Neuronal stem cell (in vitro differentiated cells): ENCODE results near the gene FAM168B.

Experiments used
- DNase-seq: peaks from one replicate; pipeline ENCODE4 v3.0.0-alpha.2; 2013; ENCODE audit warnings: low spot score
- H2AFZ ChIP-seq: one replicate; pipeline ENCODE4 v1.6.1; 2013; ENCODE audit warnings: mild to moderate bottlenecking, low read length, inconsistent platforms
- H2AK5ac ChIP-seq: 2 replicates; pipeline ENCODE4 v1.6.1; 2013; ENCODE audit warnings: low read depth, mild to moderate bottlenecking, inconsistent platforms, low read length, moderate library complexity, mixed read lengths
- H2BK120ac ChIP-seq: 2 replicates; pipeline ENCODE4 v1.6.1; 2013; ENCODE audit warnings: low read depth, mild to moderate bottlenecking, inconsistent platforms, low read length, moderate library complexity, mixed read lengths
- H2BK12ac ChIP-seq: one replicate; pipeline ENCODE4 v1.6.1; 2013; ENCODE audit warnings: low read length, inconsistent platforms
- H2BK15ac ChIP-seq: 2 replicates; pipeline ENCODE4 v1.6.1; 2013; ENCODE audit warnings: mild to moderate bottlenecking, low read length, inconsistent platforms, mixed read lengths
- H2BK5ac ChIP-seq: one replicate; pipeline ENCODE4 v1.6.1; 2013; ENCODE audit warnings: inconsistent platforms, mild to moderate bottlenecking, low read length, moderate library complexity
- H3K14ac ChIP-seq: one replicate; pipeline ENCODE4 v1.6.1; 2013; ENCODE audit warnings: low read length, inconsistent platforms
- H3K18ac ChIP-seq: 2 replicates; pipeline ENCODE4 v1.6.1; 2013; ENCODE audit warnings: low read length, inconsistent platforms
- H3K23ac ChIP-seq: 2 replicates; pipeline ENCODE4 v1.6.1; 2013; ENCODE audit warnings: low read depth, mild to moderate bottlenecking, mixed read lengths, low read length, inconsistent platforms; ENCODE audit not compliant: poor library complexity
- H3K27ac ChIP-seq: replicated peaks from 3 replicates; pipeline ENCODE4 v1.5.1; 2013; ENCODE audit warnings: low read length, inconsistent platforms
- H3K27me3 ChIP-seq, 3 experiments: 2 replicates each; pipeline ENCODE4 v1.6.1; 2013; ENCODE audit warnings: low read length in 3 of 3, mild to moderate bottlenecking in 2 of 3, inconsistent platforms in 1 of 3, low read depth in 1 of 3, mixed read lengths in 1 of 3, moderate library complexity in 1 of 3; ENCODE audit not compliant: control insufficient read depth in 3 of 3, insufficient read depth in 3 of 3
- H3K36me3 ChIP-seq, 2 donors: replicated peaks in 1 of 2; 2 replicates each; pipeline ENCODE4 v1.6.1; 2013; ENCODE audit warnings: low read length in 2 of 2; ENCODE audit not compliant: control insufficient read depth in 2 of 2, insufficient read depth in 2 of 2
- H3K4ac ChIP-seq: 2 replicates; pipeline ENCODE4 v1.6.1; 2013; ENCODE audit warnings: inconsistent platforms, mild to moderate bottlenecking, low read length, moderate library complexity
- H3K4me1 ChIP-seq, 2 donors: 1 replicate in 1 of 2; 2 replicates in 1 of 2; pipeline ENCODE4 v1.6.1; 2013; ENCODE audit warnings: low read length in 2 of 2, low read depth in 1 of 2; ENCODE audit not compliant: control insufficient read depth in 2 of 2, insufficient read depth in 1 of 2
- H3K4me2 ChIP-seq: one replicate; pipeline ENCODE4 v1.6.1; 2013; ENCODE audit warnings: mild to moderate bottlenecking, low read length, inconsistent platforms; ENCODE audit not compliant: insufficient read depth, poor library complexity, severe bottlenecking
- H3K4me3 ChIP-seq, 2 donors: 2 replicates each; pipeline ENCODE4 v1.5.1; 2013; ENCODE audit warnings: low read length in 2 of 2, mild to moderate bottlenecking in 2 of 2, inconsistent platforms in 1 of 2, moderate library complexity in 1 of 2
- H3K79me1 ChIP-seq: one replicate; pipeline ENCODE4 v1.6.1; 2013; ENCODE audit warnings: low read depth, mild to moderate bottlenecking, inconsistent platforms, low read length, moderate library complexity
- H3K9ac ChIP-seq: one replicate; pipeline ENCODE4 v1.6.1; 2013; ENCODE audit warnings: mild to moderate bottlenecking, low read depth, low read length, inconsistent platforms; ENCODE audit not compliant: poor library complexity
- H3K9me3 ChIP-seq, 2 donors: replicated peaks in 1 of 2; 2 replicates each; pipeline versions ENCODE3 to v1.6.1; 2013; ENCODE audit warnings: low read length in 2 of 2, mild to moderate bottlenecking in 2 of 2, inconsistent platforms in 1 of 2, low read depth in 1 of 2, mixed read lengths in 1 of 2, moderate library complexity in 1 of 2; ENCODE audit not compliant: control insufficient read depth in 2 of 2, insufficient read depth in 1 of 2
- H4K8ac ChIP-seq: one replicate; pipeline ENCODE4 v1.6.1; 2013; ENCODE audit warnings: low read depth, mild to moderate bottlenecking, inconsistent platforms, low read length, moderate library complexity
- H4K91ac ChIP-seq: one replicate; pipeline ENCODE4 v1.6.1; 2013; ENCODE audit warnings: low read length, low read depth, mild to moderate bottlenecking, inconsistent platforms; ENCODE audit not compliant: poor library complexity
- WGBS, 2 donors: extraction: QIAGEN DNeasy Blood & Tissue Kit; methylation state at CpG; one replicate each; pipeline ENCODE4 v1.1.7; 2013; ENCODE audit warnings: missing lambda C conversion rate in 2 of 2, mixed read lengths in 1 of 2; ENCODE audit not compliant: insufficient read length in 2 of 2, insufficient replicate concordance in 1 of 2; ENCODE audit errors: extremely low coverage in 2 of 2; 5-methylcytosine and 5-hydroxymethylcytosine counted together

Gene FAM168B

DNA sequence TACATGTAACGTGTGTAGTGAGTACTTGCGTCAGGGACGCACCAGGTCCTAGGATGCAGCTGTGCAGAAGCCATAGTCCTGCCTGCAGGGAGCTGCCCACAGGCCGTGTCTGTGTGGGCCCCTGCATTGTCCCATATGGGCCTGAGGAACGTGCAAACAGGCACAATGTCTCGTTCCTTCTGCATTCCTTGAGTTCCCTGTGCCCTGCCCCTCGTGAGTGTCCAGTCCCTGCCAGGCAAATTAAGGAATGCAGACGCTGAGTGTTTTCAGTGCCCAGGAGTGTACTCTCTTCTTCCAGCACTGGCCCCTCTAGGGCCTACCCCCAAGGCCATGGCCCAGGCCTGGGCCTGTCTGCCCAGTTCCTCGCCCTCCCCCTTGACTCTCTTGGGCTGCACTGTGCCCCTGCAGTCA, 61.8 kb downstream of the FAM168B start:
- H4K91ac ChIP-seq, result peak overlapping the region; percentile 87
- H3K27me3 ChIP-seq, result peaks cover 0 to 62% (median 6%) of the 10 kb centered on the region in 3 experiments
- H3K27ac ChIP-seq, result no peak overlapping the region
- H4K8ac ChIP-seq, result no peak overlapping the region
- H2BK12ac ChIP-seq, result no peak overlapping the region
- H2BK5ac ChIP-seq, result no peak overlapping the region
- H2BK120ac ChIP-seq, result peak overlapping the region; percentile 37
- H3K36me3 ChIP-seq, result peaks cover 0 to 3% of the 10 kb centered on the region in 2 donors
- H3K18ac ChIP-seq, result no peak overlapping the region
- no peak for DNase-seq
- H2BK15ac ChIP-seq, result no peak overlapping the region
- peaks cover 2% of the 10 kb centered on the region for H3K79me1 ChIP-seq
- peak overlapping the region; percentile 14 for H3K9ac ChIP-seq
- peaks cover 7 to 16% of the 10 kb centered on the region in 2 donors for H3K4me1 ChIP-seq
- no peak overlapping the region for H3K4ac ChIP-seq
- no CpG with 5 or more reads among the region's 9 CpGs for WGBS, 2 donors
- H3K23ac ChIP-seq, result peak overlapping the region; percentile 71
- H2AFZ ChIP-seq, result no peak overlapping the region
- H3K14ac ChIP-seq, result no peak overlapping the region
- H3K4me3 ChIP-seq, result no peak overlapping the region
- peaks cover 0 to 2% of the 10 kb centered on the region in 2 donors for H3K9me3 ChIP-seq
- no peak overlapping the region for H3K4me2 ChIP-seq
- no peak overlapping the region for H2AK5ac ChIP-seq

DNA sequence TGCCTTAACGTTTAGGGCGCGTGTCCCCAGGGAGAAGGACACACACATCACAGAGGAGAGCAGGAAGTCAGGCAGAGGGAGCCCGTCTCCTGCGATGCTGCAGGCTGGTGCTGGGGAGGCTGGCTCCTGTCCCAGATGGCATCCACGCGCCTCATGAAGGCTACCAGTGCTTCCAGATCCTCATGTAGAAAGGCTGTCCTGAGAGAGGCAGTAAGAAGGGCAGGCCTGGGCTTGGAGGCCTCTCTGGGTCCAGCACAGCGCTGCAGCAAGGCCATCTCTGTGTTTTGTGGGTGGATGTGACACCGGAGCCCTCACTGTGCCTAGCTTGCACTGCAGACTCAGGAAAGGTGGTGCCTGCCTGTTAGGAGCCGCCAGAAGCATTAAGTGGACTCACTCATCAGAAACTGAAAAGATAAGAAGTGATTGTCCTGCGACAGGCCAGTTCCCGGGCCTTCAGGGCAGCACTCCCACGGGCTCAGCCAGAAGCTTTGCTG, 62.7 kb downstream of the FAM168B start:
- Histone ChIP-seq H3K27ac (no peak overlapping the region), H3K18ac (peak overlapping the region; percentile 54), H3K36me3 (peaks cover 0 to 3% of the 10 kb centered on the region in 2 donors), H3K4me3 (no peak overlapping the region), H3K27me3 (peaks cover 0 to 54% (median 6%) of the 10 kb centered on the region in 3 experiments), H2AFZ (peak overlapping the region; percentile 38), H3K14ac (peak overlapping the region; percentile 75), H3K4ac (no peak overlapping the region), H2BK5ac (no peak overlapping the region), H3K23ac (peak overlapping the region; percentile 12), H2BK15ac (no peak overlapping the region), H2AK5ac (no peak overlapping the region), H2BK120ac (no peak overlapping the region), H3K79me1 (peaks cover 2% of the 10 kb centered on the region), H3K4me1 (peaks cover 7 to 9% of the 10 kb centered on the region in 2 donors), H4K91ac (no peak overlapping the region), H3K4me2 (no peak overlapping the region), H4K8ac (no peak overlapping the region), H2BK12ac (no peak overlapping the region), H3K9ac (no peak overlapping the region), H3K9me3 (peaks cover 0 to 2% of the 10 kb centered on the region in 2 donors)
- no peak for DNase-seq
- WGBS, 2 donors, result no CpG with 5 or more reads among the region's 13 CpGs

DNA sequence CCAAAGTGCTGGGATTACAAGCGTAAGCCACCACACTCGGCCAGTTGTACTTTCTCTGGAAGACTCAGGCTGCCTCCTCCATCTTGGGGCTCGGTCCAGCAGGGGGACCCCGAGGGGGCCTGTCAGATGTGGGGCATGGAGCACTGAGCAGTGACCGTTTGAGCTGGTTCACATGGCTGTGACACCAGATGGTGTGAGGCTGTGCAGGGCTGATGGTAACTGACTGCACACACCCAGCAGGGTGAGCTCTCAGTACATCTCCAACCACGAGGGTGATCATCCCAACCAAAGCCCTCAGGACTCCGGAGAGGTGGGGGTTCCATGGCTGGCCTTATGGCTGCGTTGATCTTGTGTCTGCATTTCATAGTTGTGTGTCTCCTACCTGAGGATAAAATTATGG, 63.4 kb downstream of the FAM168B start:
- Histone ChIP-seq H2AK5ac (no peak overlapping the region), H2BK120ac (no peak overlapping the region), H3K4ac (no peak overlapping the region), H3K18ac (no peak overlapping the region), H3K9me3 (peaks cover 0 to 2% of the 10 kb centered on the region in 2 donors), H3K4me1 (peaks cover 4 to 7% of the 10 kb centered on the region in 2 donors), H4K91ac (no peak overlapping the region), H4K8ac (no peak overlapping the region), H3K4me2 (no peak overlapping the region), H3K14ac (no peak overlapping the region), H3K79me1 (peaks cover 2% of the 10 kb centered on the region), H2BK12ac (no peak overlapping the region), H3K4me3 (peak overlapping the region in 1 of 2 donors; percentile 0), H3K36me3 (peaks cover 0 to 3% of the 10 kb centered on the region in 2 donors), H2BK15ac (no peak overlapping the region), H3K9ac (no peak overlapping the region), H3K27ac (no peak overlapping the region), H3K23ac (no peak overlapping the region), H3K27me3 (peaks cover 0 to 55% (median 6%) of the 10 kb centered on the region in 3 experiments), H2BK5ac (no peak overlapping the region), H2AFZ (no peak overlapping the region)
- no peak for DNase-seq
- WGBS, 2 donors, result no CpG with 5 or more reads among the region's 8 CpGs

DNA sequence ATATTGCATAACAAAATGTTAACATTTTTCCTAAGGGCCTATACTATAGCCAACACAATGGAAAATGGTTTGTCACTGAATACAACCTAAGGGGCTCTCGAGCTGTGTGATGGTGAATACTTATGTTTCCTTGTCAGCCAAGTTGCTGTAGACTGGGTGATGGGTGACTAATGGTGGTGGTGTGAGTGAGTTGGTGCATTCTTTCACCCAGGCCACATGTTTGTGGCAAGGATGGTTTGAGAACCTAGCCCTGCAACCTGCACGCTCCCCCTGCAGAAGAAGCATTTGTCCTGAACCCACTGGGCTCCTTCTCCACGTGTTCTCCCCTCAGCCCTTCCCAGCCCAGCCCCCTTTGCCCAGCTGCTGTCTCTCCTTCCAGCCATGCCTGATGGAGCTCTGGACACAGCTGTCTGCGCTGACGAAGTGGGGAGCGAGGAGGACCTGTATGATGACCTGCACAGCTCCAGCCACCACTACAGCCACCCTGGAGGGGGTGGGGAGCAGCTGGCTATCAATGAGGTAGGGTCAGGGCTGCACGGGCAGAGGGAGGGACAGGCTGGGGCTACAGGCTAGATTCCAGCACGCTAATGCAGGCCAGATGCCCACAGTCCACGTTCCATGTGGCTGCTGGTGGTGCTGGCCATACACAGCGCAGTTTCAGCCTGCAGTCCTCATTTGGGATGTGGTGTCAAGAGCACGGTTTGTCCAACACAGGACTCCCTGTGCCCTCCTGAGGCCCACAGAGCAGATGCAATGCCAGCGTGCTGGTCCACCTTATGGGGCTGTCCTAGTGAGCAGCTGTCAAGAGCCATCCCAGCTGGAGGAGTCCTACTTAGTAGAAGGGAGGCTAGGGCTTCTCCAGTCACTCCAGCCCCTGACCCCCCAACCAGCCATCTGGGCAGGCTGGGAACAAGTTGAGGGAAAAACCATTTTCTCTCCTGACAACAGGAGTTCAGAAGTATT, 65.4 kb downstream of the FAM168B start:
- H3K23ac ChIP-seq, result no peak overlapping the region
- no peak overlapping the region for H2AK5ac ChIP-seq
- H2BK15ac ChIP-seq, result no peak overlapping the region
- DNase-seq, result no peak
- H3K4me1 ChIP-seq, result no peaks in the 10 kb centered on the region
- peaks cover 0 to 38% (median 0%) of the 10 kb centered on the region in 3 experiments for H3K27me3 ChIP-seq
- peak overlapping the region; percentile 36 for H3K9ac ChIP-seq
- peak overlapping the region in 1 of 2 donors; percentile 14 for H3K4me3 ChIP-seq
- no peak overlapping the region for H3K4me2 ChIP-seq
- WGBS, 2 donors, result no CpG with 5 or more reads among the region's 12 CpGs
- H2BK5ac ChIP-seq, result no peak overlapping the region
- no peak overlapping the region for H3K14ac ChIP-seq
- H3K4ac ChIP-seq, result no peak overlapping the region
- H3K36me3 ChIP-seq, result peaks cover 0 to 3% of the 10 kb centered on the region in 2 donors
- H3K9me3 ChIP-seq, result peaks cover 0 to 2% of the 10 kb centered on the region in 2 donors
- no peak overlapping the region for H2BK12ac ChIP-seq
- no peak overlapping the region for H3K18ac ChIP-seq
- no peak overlapping the region for H4K8ac ChIP-seq
- no peaks in the 10 kb centered on the region for H3K79me1 ChIP-seq
- no peak overlapping the region for H4K91ac ChIP-seq
- H3K27ac ChIP-seq, result no peak overlapping the region
- no peak overlapping the region for H2AFZ ChIP-seq
- no peak overlapping the region for H2BK120ac ChIP-seq
